A549 (cell line): Measurements from ENCODE around the gene KLHL3. TPM values are rescaled to one million over a fixed set of nuclear protein-coding genes. Genes with fewer than 3 reads are reported as not detected.
A peak's percentile ranks its signal among the peaks of the same experiment; 100 is the strongest.
"Not testable (repeated sequence)": the region's sequence is repeated elsewhere in the genome, so short reads cannot be mapped to it uniquely, and the experiment has no call there.

Experiments used
- ATAC-seq, 2 experiments: fragments of 200-7000 bp in 1 of 2; fragments of >200 bp in 1 of 2; cut with Nextera tagmentation in 1 of 2; cut with Tn5 transposase in 1 of 2; 3 replicates each; pipeline versions ENCODE4 v1.8.0 to v1.9.1; 2018 to 2020; ENCODE audit warnings: mild to moderate bottlenecking in 1 of 2, moderate library complexity in 1 of 2
- CTCF ChIA-PET: fragments of 300-600 bp; sonication (Branson Sonifier 250); formaldehyde crosslinking; extraction: SDS; loops from one replicate; lab custom pipeline; 2021; ENCODE audit warnings: antibody characterized with exemption, inconsistent platforms; lab: Yijun Ruan, JAX
- POLR2A ChIA-PET: fragments of 350-600 bp; formaldehyde crosslinking; extraction: SDS; loops from one replicate; lab custom pipeline; 2021; ENCODE audit warnings: antibody characterized with exemption, inconsistent platforms; lab: Yijun Ruan, JAX
- DNase-seq, 2 experiments: peaks; one replicate each; pipeline versions ENCODE4 v3.0.0 to v3.0.0-alpha.2; 2011 to 2016; ENCODE audit warnings: low read depth in 1 of 2, low spot score in 1 of 2
- FAIRE-seq: peaks from 2 replicates; lab custom pipeline; 2011; peaks lifted over from hg19 to GRCh38; lab: Jason Lieb, UNC
- H3K27ac ChIP-seq, 2 experiments: fragments of >200 bp; sonication (Bioruptor Twin); formaldehyde crosslinking; 3 replicates each; pipeline ENCODE4 v1.5.1; 2016 to 2017
- H3K4me1 ChIP-seq: fragments of >200 bp; sonication (Bioruptor Twin); formaldehyde crosslinking; 3 replicates; pipeline ENCODE4 v1.6.1; 2016
- H3K4me2 ChIP-seq: fragments of >200 bp; sonication (Bioruptor Twin); formaldehyde crosslinking; 3 replicates; pipeline ENCODE4 v1.6.1; 2016
- H3K4me3 ChIP-seq: fragments of >200 bp; sonication (Bioruptor Twin); formaldehyde crosslinking; 3 replicates; pipeline ENCODE4 v1.5.1; 2016
- H3K9me3 ChIP-seq: fragments of >200 bp; sonication (Bioruptor Twin); formaldehyde crosslinking; 3 replicates; pipeline ENCODE4 v1.6.1; 2016
- BHLHE40 ChIP-seq: IDR thresholded peaks from 2 replicates; pipeline ENCODE4 v1.6.1; 2012; ENCODE audit warnings: low read depth, low read length, inconsistent platforms
- CHD2 ChIP-seq: fragments of 150-350 bp; IDR thresholded peaks from 2 replicates; pipeline ENCODE4 v1.6.1; 2014; ENCODE audit warnings: low read length; ENCODE audit not compliant: partially characterized antibody
- EP300 ChIP-seq, 2 experiments: fragments of >200 bp; sonication (Bioruptor Twin); formaldehyde crosslinking; IDR thresholded peaks; 2 replicates in 1 of 2; 3 replicates in 1 of 2; pipeline ENCODE4 v1.6.1; 2016 to 2017
- FOSB ChIP-seq: fragments of 250-450 bp; sonication (Bioruptor Pico); IDR thresholded peaks from 2 replicates; pipeline ENCODE4 v1.5.0; 2020; ENCODE audit warnings: mild to moderate bottlenecking, moderate library complexity
- FOSL2 ChIP-seq, 2 experiments: fragments of 450-650 bp in 1 of 2; fragments of >200 bp in 1 of 2; sonication (Bioruptor Twin) in 1 of 2; formaldehyde crosslinking; IDR thresholded peaks; 2 replicates each; pipeline versions ENCODE4 v1.5.0 to v1.6.1; 2016 to 2020; ENCODE audit warnings: mild to moderate bottlenecking in 1 of 2, moderate library complexity in 1 of 2
- FOXS1 ChIP-seq: fragments of 250-450 bp; sonication (Bioruptor Pico); IDR thresholded peaks from 2 replicates; pipeline ENCODE4 v1.5.0; 2020; ENCODE audit warnings: mild to moderate bottlenecking, moderate library complexity
- GATA3 ChIP-seq: IDR thresholded peaks from 2 replicates; pipeline ENCODE4 v1.6.1; 2012; ENCODE audit warnings: borderline replicate concordance
- HOXA7 ChIP-seq: fragments of 250-450 bp; sonication (Bioruptor Pico); IDR thresholded peaks from 2 replicates; pipeline ENCODE4 v1.5.0; 2020; ENCODE audit warnings: mild to moderate bottlenecking, moderate library complexity
- KDM5A ChIP-seq: fragments of 200-600 bp; sonication (generic); IDR thresholded peaks from 2 replicates; pipeline ENCODE4 v1.6.1; 2016; ENCODE audit warnings: antibody characterized with exemption, mild to moderate bottlenecking
- MAFK ChIP-seq: fragments of 450-650 bp; IDR thresholded peaks from 2 replicates; pipeline ENCODE4 v1.6.1; 2014; ENCODE audit not compliant: partially characterized antibody
- NPAS2 ChIP-seq: fragments of 250-450 bp; sonication (Bioruptor Pico); IDR thresholded peaks from 2 replicates; pipeline ENCODE4 v1.8.0; 2022; ENCODE audit warnings: mild to moderate bottlenecking, moderate library complexity, borderline replicate concordance
- PHF8 ChIP-seq: fragments of 200-600 bp; sonication (generic); IDR thresholded peaks from 2 replicates; pipeline ENCODE4 v1.6.1; 2016; ENCODE audit warnings: low read depth, mild to moderate bottlenecking, antibody characterized with exemption, moderate library complexity, borderline replicate concordance
- RAD21 ChIP-seq, 2 experiments: fragments of >200 bp in 1 of 2; sonication (Bioruptor Twin) in 1 of 2; formaldehyde crosslinking in 1 of 2; IDR thresholded peaks in 1 of 2; conservative IDR thresholded peaks in 1 of 2; 2 replicates in 1 of 2; 3 replicates in 1 of 2; pipeline ENCODE4 v1.6.1; 2012 to 2018; ENCODE audit warnings: inconsistent platforms in 1 of 2
- SMC3 ChIP-seq: fragments of >200 bp; sonication (Bioruptor Twin); formaldehyde crosslinking; IDR thresholded peaks from 3 replicates; pipeline ENCODE4 v1.6.1; 2018; ENCODE audit warnings: inconsistent platforms
- ZC3H11A ChIP-seq: fragments of 450-650 bp; IDR thresholded peaks from 2 replicates; pipeline ENCODE4 v1.6.1; 2014; ENCODE audit warnings: antibody characterized with exemption, mild to moderate bottlenecking
- WGBS: methylation state at CpG from one replicate; pipeline ENCODE4 v1.1.6; 2017; ENCODE audit errors: missing lambda C conversion rate; 5-methylcytosine and 5-hydroxymethylcytosine counted together
- polyA plus RNA-seq, 4 experiments: library from polyadenylated mRNA; depleted of rRNA in 3 of 4; stranded (reverse); fragments of >200 nt; fragmentation: RNase III in 1 of 4; extraction: RNeasy Plus Mini Kit Qiagen cat#74134 plus additional on column Dnase treatment in 1 of 4; gene quantifications; 2 replicates in 3 of 4; 3 replicates in 1 of 4; pipeline ENCODE4 v1.2.3, GENCODE V29; 2011 to 2017
- TF ChIP-seq, protein P1 (sequence below): fragments of >200 bp; sonication (Bioruptor Twin); formaldehyde crosslinking; IDR thresholded peaks from 2 replicates; pipeline ENCODE4 v1.6.1; 2016
- TF ChIP-seq, protein P2 (sequence below): fragments of >200 bp; sonication (Bioruptor Twin); formaldehyde crosslinking; IDR thresholded peaks from 3 replicates; pipeline ENCODE4 v1.5.1; 2016

KLHL3 gene
- polyA plus RNA-seq, 2 of the 4 experiments (the other 2 are of a cell fraction): 0.35 to 1.1 TPM

DNA sequence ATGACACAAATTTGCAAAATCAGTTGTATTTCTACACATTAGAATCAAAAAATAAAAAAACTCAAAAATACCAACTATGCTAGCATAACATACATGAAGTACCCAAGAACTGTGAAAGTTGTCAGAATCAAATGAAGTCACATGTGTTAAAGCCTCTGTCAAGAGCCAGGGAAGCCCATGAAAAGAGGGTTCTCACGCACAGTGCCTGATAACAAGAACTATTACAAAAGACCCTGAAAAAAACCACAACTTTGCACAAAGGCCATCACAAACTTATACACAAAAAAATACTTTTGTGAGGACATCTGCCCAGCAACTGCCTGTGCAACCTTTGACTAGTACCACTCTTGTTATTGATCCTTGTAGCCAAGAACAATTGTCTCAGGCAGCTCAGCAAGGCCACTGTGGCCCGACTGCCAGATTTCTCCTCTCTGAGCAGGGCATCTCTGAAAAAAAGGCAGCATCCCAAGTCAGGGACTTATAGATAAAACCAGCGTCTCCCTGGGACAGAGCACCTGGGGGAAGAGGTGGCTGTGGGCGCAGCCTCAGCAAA is 47.2 kb upstream of the KLHL3 start (continued):
- TF ChIP-seq, protein P1, sequence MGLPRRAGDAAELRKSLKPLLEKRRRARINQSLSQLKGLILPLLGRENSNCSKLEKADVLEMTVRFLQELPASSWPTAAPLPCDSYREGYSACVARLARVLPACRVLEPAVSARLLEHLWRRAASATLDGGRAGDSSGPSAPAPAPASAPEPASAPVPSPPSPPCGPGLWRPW: no peak
- TF ChIP-seq, all 56 proteins: peak for 0

DNA sequence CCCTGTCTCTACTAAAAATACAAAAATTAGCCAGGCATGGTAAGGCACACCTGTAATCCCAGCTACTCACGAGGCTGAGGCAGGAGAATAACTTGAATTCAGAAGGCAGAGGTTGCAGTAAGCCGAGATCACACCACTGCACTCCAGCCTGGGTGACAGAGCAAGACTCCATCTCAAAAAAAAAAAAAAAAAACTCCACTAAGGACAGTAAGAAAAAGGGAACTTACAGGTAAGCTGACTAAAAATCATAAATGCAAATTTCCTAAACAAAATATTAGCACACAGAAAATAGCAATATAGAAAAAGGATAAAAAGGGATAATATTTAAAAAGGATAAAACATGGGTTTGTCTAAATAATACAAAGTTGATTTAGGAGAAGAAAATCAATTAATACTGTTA is 46.2 kb upstream of the KLHL3 start:
- no peak for FAIRE-seq
- CTCF ChIA-PET: interaction anchor here (1.1 to 9.9 kb wide), 5 partner anchors 8 to 361 kb away, joined by 3 to 129 read pairs (median 4); no protein-coding TSS in a partner anchor

DNA sequence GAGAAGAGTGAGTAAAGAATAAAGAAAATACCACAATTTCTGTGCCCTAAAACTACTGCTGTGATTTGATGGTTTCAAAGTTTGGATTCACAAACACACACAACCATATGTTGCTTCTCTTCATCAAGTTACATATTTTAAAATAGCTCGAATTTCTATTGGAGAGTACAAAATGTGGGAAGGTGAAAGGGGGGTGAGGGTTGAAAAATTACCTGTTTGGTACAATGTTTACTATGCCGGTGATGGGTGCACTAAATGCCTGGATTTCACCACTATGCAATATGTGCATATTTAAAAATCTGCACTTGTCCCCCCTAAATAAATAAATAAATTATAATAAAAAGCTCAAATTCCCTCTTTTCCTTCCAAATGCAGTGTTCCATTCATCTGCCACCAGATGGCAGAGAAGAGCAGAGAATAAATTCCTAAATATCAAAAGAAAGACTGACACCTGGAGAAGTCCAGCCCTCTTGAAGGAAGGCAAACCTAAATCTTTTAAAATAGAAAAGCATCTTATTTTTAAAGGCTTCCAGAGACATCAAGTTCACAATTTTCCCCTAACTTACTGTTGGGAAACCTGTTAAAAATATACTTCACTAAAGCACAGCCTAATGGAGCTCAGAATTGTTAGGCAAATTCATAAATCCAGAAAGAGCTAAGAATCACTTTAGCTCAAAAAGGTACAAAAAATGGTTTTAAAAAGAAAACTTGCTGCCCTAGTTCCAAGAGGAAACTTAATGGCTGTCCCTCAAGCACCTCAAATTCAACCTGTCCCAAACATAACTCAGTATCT is 43.1 kb upstream of the KLHL3 start:
- FAIRE-seq (peak; percentile 18), DNase-seq (peak in 1 of 2 experiments; percentile 64), ATAC-seq (peak in 1 of 2 experiments; percentile 69; a peak in 3 of 6 replicates)
- WGBS: 16% methylated on average over 2 of the region's 2 CpGs
- no peak overlapping the region for H3K27ac ChIP-seq
- no peaks in the 10 kb centered on the region; the same call in 2 of the 3 replicates for H3K4me1 ChIP-seq
- ChIA-PET POLR2A (interaction anchor here (1.0 to 1.2 kb wide), 2 partner anchors 25 to 55 kb away, joined by 4 read pairs; partner anchors contain the start of gene HNRNPA0), CTCF (interaction anchor here (0.5 to 9.9 kb wide), 82 partner anchors 9 to 492 kb away, joined by 3 to 129 read pairs (median 5); partner anchors contain the start of gene FAM13B)
- H3K4me3 ChIP-seq: no peak overlapping the region
- no peak overlapping the region for H3K4me2 ChIP-seq
- no peaks in the 10 kb centered on the region for H3K9me3 ChIP-seq
- TF ChIP-seq BHLHE40: no peak
- TF ChIP-seq FOSB (CRISPR knock-in tag): no peak
- TF ChIP-seq RAD21 (conservative IDR thresholded peaks at IDR 0.05 in 1 of 2, IDR thresholded peaks at IDR 0.05 in 1 of 2): peak; percentile 88 to 92
- TF ChIP-seq HOXA7: no peak
- TF ChIP-seq SMC3: peak; percentile 97
- no peak for TF ChIP-seq MAFK
- TF ChIP-seq, protein P2, sequence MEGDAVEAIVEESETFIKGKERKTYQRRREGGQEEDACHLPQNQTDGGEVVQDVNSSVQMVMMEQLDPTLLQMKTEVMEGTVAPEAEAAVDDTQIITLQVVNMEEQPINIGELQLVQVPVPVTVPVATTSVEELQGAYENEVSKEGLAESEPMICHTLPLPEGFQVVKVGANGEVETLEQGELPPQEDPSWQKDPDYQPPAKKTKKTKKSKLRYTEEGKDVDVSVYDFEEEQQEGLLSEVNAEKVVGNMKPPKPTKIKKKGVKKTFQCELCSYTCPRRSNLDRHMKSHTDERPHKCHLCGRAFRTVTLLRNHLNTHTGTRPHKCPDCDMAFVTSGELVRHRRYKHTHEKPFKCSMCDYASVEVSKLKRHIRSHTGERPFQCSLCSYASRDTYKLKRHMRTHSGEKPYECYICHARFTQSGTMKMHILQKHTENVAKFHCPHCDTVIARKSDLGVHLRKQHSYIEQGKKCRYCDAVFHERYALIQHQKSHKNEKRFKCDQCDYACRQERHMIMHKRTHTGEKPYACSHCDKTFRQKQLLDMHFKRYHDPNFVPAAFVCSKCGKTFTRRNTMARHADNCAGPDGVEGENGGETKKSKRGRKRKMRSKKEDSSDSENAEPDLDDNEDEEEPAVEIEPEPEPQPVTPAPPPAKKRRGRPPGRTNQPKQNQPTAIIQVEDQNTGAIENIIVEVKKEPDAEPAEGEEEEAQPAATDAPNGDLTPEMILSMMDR: peak; percentile 94

More for the DNA sequence above, 46.2 kb upstream of the KLHL3 start:
- Histone ChIP-seq H3K27ac (no peak overlapping the region), H3K9me3 (no peaks in the 10 kb centered on the region), H3K4me3 (no peak overlapping the region), H3K4me1 (no peaks in the 10 kb centered on the region; the same call in 2 of the 3 replicates), H3K4me2 (no peak overlapping the region)
- POLR2A ChIA-PET: no interaction called here
- ATAC-seq (no peak), DNase-seq (no peak)
- WGBS: 58% methylated on average over 2 of the region's 2 CpGs
- no peak for TF ChIP-seq EP300 (IDR thresholded peaks at IDR 0.05)
- TF ChIP-seq RAD21 (conservative IDR thresholded peaks at IDR 0.05 in 1 of 2, IDR thresholded peaks at IDR 0.05 in 1 of 2): no peak
- TF ChIP-seq PHF8: no peak
- no peak for TF ChIP-seq FOXS1 (CRISPR knock-in tag)
- TF ChIP-seq, protein P2: no peak
- no peak for TF ChIP-seq KDM5A
- TF ChIP-seq NPAS2 (CRISPR knock-in tag): no peak
- no peak for TF ChIP-seq CHD2
- TF ChIP-seq GATA3: no peak
- no peak for TF ChIP-seq FOSL2 (IDR thresholded peaks at IDR 0.05)
- no peak for TF ChIP-seq FOSL2 (CRISPR knock-in tag; IDR thresholded peaks at IDR 0.05)
- no peak for TF ChIP-seq ZC3H11A
- TF ChIP-seq, all 56 proteins: peak for 0

DNA sequence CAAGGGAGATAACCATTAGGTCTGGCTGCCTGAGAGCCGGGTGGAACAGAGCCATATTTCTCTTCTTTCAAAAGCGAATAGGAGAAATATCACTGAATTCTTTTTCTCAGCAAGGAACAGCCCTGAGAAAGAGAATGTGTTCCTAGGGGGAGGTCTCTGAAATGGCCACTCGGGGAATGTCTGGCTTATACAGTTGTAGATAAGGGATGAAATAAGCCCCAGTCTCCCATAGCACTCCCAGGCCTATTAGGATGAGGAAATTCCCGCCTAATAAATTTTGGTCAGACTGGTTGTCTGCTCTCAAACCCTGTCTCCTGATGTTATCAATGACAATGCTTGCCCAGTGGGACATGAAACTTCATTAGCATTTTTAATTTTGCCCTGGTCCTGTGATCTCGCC is 32.0 kb upstream of the KLHL3 start:
- H3K4me1 ChIP-seq, POLR2A ChIA-PET, H3K27ac ChIP-seq, H3K4me2 ChIP-seq, DNase-seq, FAIRE-seq, H3K4me3 ChIP-seq, ATAC-seq, H3K9me3 ChIP-seq: not testable (repeated sequence)
- WGBS: 73% methylated on average over 5 of the region's 5 CpGs
- CTCF ChIA-PET: interaction anchor here (1.1 to 3.3 kb wide), 2 partner anchors 11 to 55 kb away, joined by 5 to 25 read pairs; no protein-coding TSS in a partner anchor
